ENCODE results near the gene ARSB. TPM values are rescaled to one million over a fixed set of nuclear protein-coding genes. Genes with fewer than 3 reads are reported as not detected.
A peak's percentile ranks its signal among the peaks of the same experiment; 100 is the strongest.
"Not testable (repeated sequence)": the region's sequence is repeated elsewhere in the genome, so short reads cannot be mapped to it uniquely, and the experiment has no call there.

Gene ARSB
- total RNA-seq, 2 experiments from 2014 or later = 9.2 TPM

DNA sequence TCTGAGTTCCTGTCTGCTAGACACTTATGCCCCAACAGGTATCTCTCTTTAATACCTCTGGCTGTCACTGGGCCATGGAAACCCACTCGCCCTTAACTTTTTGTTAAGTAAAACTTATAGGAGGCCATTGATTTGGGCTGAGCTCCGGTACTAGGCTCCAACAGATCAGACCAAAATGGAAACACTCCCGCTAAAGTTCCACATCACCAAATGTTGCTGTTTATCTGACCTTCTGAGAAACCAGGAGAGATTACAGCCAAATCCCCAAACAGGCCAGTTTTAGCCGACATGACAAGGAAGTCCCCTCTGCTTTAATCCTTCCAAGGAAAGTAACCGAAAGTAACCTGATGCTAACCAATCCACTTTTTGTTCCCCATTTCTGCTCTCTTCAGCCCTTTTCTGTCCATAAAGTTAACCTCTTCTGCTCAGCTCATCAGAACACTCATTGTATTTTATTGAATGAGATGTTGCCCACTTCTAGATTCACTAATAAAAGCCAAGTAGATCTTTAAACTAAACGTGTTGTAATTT is 221.4 kb downstream of the ARSB start:
- no peak for TF ChIP-seq EZH2phosphoT487 (IDR thresholded peaks at IDR 0.05; ENCODE audit: borderline replicate concordance, low read depth, low read length)
- TF ChIP-seq, protein P1, sequence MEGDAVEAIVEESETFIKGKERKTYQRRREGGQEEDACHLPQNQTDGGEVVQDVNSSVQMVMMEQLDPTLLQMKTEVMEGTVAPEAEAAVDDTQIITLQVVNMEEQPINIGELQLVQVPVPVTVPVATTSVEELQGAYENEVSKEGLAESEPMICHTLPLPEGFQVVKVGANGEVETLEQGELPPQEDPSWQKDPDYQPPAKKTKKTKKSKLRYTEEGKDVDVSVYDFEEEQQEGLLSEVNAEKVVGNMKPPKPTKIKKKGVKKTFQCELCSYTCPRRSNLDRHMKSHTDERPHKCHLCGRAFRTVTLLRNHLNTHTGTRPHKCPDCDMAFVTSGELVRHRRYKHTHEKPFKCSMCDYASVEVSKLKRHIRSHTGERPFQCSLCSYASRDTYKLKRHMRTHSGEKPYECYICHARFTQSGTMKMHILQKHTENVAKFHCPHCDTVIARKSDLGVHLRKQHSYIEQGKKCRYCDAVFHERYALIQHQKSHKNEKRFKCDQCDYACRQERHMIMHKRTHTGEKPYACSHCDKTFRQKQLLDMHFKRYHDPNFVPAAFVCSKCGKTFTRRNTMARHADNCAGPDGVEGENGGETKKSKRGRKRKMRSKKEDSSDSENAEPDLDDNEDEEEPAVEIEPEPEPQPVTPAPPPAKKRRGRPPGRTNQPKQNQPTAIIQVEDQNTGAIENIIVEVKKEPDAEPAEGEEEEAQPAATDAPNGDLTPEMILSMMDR (conservative IDR thresholded peaks at IDR 0.05; ENCODE audit: low read length) = no peak
- POLR2A ChIA-PET = interaction anchor here (0.8 to 1.8 kb wide), 7 partner anchors 8 to 41 kb away, joined by 3 to 9 read pairs (median 6); no protein-coding TSS in a partner anchor
- CTCF ChIA-PET (ENCODE audit: unreplicated experiment) = interaction anchor here (0.5 kb wide), 1 partner anchor 10 kb away, joined by 3 read pairs; no protein-coding TSS in a partner anchor

GRCh38 chr5:78762743-78763142 is 222.4 kb downstream of the ARSB start:
- H3K9me2 ChIP-seq (ENCODE audit: insufficient read depth, low read length); intact Hi-C loops (cut with micrococcal nuclease; ENCODE audit: unreplicated experiment); H3K27ac ChIP-seq (ENCODE audit: low read depth, low read length, poor library complexity, severe bottlenecking); H3K36me3 ChIP-seq (ENCODE audit: insufficient read depth, low read length); DNase-seq (ENCODE audit: low spot score); H4K20me1 ChIP-seq (ENCODE audit: insufficient read depth, low read length); H3K9me3 ChIP-seq (ENCODE audit: low read length); H2AFZ ChIP-seq (ENCODE audit: low read length); H3K79me2 ChIP-seq (ENCODE audit: insufficient read depth, low read depth, low read length); H3K4me3 ChIP-seq (ENCODE audit: low read depth, low read length, poor library complexity, severe bottlenecking); H3K4me2 ChIP-seq (ENCODE audit: low read length); BruUV-seq (replicated peaks): not testable (repeated sequence)
- CTCF ChIA-PET (ENCODE audit: unreplicated experiment) = interaction anchor here (0.7 kb wide), 1 partner anchor 27 kb away, joined by 4 read pairs; no protein-coding TSS in a partner anchor
- H3K4me1 ChIP-seq (ENCODE audit: insufficient read depth, low read length, poor library complexity, severe bottlenecking) = peaks cover 86% of the 10 kb centered on the region
- POLR2A ChIA-PET = interaction anchor here (0.7 kb wide), 1 partner anchor 69 kb away, joined by 3 read pairs; no protein-coding TSS in a partner anchor

More for the DNA sequence above, 221.4 kb downstream of the ARSB start:
- Histone ChIP-seq H3K4me1 (ENCODE audit: insufficient read depth, low read length, poor library complexity, severe bottlenecking) (peaks cover 85% of the 10 kb centered on the region), H3K79me2 (ENCODE audit: insufficient read depth, low read depth, low read length) (no peaks in the 10 kb centered on the region), H2AFZ (ENCODE audit: low read length) (peak overlapping the region; percentile 21; the same call in 1 of the 2 replicates), H4K20me1 (ENCODE audit: insufficient read depth, low read length) (no peaks in the 10 kb centered on the region), H3K9me2 (ENCODE audit: insufficient read depth, low read length) (no peaks in the 10 kb centered on the region), H3K4me3 (ENCODE audit: low read depth, low read length, poor library complexity, severe bottlenecking) (no peak overlapping the region), H3K27ac (ENCODE audit: low read depth, low read length, poor library complexity, severe bottlenecking) (no peak overlapping the region), H3K36me3 (ENCODE audit: insufficient read depth, low read length) (no peaks in the 10 kb centered on the region), H3K4me2 (ENCODE audit: low read length) (peak overlapping the region; percentile 50), H3K9me3 (ENCODE audit: low read length) (no peaks in the 10 kb centered on the region)
- BruUV-seq (replicated peaks) = no TSS peak
- no peak for DNase-seq (ENCODE audit: low spot score)
- intact Hi-C loops (cut with micrococcal nuclease; ENCODE audit: unreplicated experiment) = no loop called here

DNA sequence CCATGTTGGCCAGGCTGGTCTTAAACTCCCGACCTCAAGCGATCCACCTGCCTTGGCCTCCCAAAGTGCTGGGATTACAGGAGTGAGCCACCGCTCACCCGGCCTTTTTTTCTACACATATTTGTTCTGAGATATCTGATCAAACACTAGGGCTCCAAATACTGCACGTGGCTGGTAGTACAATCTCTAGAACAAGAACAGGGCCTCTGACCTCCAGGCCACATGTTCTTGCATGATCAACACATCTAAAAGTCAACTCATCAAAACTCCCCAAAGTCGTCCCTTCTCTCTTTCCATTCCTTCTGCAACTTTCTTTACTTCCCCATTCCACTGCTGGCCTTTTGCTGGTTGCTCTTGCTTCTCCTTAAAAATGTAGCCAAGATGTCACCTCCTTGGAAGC is 223.3 kb downstream of the ARSB start:
- no TSS peak for BruUV-seq (replicated peaks)
- Histone ChIP-seq H3K9me3 (ENCODE audit: low read length) (no peaks in the 10 kb centered on the region), H3K4me1 (ENCODE audit: insufficient read depth, low read length, poor library complexity, severe bottlenecking) (peaks cover 88% of the 10 kb centered on the region), H3K4me3 (ENCODE audit: low read depth, low read length, poor library complexity, severe bottlenecking) (no peak overlapping the region), H3K27ac (ENCODE audit: low read depth, low read length, poor library complexity, severe bottlenecking) (no peak overlapping the region), H2AFZ (ENCODE audit: low read length) (no peak overlapping the region), H3K4me2 (ENCODE audit: low read length) (no peak overlapping the region), H3K79me2 (ENCODE audit: insufficient read depth, low read depth, low read length) (no peaks in the 10 kb centered on the region), H3K36me3 (ENCODE audit: insufficient read depth, low read length) (no peaks in the 10 kb centered on the region), H3K9me2 (ENCODE audit: insufficient read depth, low read length) (no peaks in the 10 kb centered on the region), H4K20me1 (ENCODE audit: insufficient read depth, low read length) (no peaks in the 10 kb centered on the region)
- TF ChIP-seq EZH2phosphoT487 (IDR thresholded peaks at IDR 0.05; ENCODE audit: borderline replicate concordance, low read depth, low read length) = no peak
- TF ChIP-seq, protein P1 (conservative IDR thresholded peaks at IDR 0.05; ENCODE audit: low read length) = no peak
- intact Hi-C loops (cut with micrococcal nuclease; ENCODE audit: unreplicated experiment) = loop anchor here (2.0 kb wide), 1 partner anchor 33 kb away; no protein-coding TSS in a partner anchor
- POLR2A ChIA-PET = interaction anchor here (0.7 kb wide), 1 partner anchor 96 kb away, joined by 3 read pairs; no protein-coding TSS in a partner anchor
- CTCF ChIA-PET (ENCODE audit: unreplicated experiment) = no interaction called here
- DNase-seq (ENCODE audit: low spot score) = no peak

Data from OCI-LY7 (cell line).